Fibroblast of upper back skin (primary cell): ENCODE measurements around the gene KCMF1.

Source experiments
- DNase-seq: peaks from one replicate; pipeline ENCODE4 v3.0.0-alpha.2; 2013

The KCMF1 gene

DNA sequence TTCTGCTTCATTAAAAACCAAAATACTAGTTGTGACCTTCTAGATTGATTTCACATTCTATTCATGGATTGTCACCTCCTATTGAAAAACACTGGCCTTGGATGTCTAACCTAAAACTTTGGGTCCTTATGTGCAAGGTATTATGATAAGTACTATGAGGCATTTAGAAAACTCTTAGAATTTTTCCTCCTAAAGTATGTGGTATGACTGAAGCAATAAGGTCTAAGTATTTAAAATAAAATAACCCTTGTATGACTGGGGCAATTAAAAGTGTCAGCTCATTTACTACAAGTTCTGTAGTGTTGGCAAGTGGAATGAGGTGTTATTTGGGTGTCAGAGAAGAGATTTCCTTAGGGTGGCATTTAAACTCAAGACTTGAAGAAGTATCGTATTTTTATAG, 15.1 kb downstream of the KCMF1 start:
- DNase-seq = no peak

DNA sequence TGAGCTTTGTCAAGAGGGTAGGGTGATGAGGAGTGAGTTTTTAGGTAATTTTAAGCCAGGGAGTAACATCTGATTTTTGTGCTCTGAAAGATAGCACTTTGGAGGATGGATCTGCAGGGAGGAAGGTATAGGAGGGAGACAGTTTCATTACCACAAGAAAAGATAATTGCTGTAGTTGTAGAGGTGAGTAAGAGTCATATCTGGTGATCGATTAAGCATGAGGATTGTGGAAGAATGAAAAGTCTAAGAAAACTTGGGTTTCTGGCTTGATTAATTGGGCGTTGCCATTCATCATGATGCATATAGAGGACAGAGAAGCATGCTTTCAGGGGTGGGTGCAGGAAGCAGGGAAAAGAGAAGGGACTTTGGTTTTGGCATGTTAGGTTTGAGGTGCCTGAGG, 18.5 kb downstream of the KCMF1 start:
- DNase-seq = no peak

DNA sequence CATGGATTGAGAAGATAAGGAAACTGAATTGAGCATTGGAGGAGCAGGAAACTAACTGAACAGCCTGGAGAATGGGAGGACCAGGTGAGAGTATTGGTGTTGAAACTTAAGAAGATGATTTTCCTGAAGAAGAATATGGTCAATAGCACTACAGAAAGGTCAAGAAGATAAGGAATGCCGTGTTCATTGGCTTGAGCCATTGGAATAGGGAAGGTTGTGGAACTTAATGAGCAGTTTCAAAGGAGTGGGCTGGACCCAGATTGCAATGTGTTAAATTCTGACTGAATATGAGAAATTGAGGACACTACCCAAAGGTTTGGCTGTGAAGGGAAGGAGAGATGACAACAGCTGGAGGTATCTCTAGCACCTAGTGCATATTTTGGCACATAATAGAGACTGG, 19.0 kb downstream of the KCMF1 start:
- no peak for DNase-seq

DNA sequence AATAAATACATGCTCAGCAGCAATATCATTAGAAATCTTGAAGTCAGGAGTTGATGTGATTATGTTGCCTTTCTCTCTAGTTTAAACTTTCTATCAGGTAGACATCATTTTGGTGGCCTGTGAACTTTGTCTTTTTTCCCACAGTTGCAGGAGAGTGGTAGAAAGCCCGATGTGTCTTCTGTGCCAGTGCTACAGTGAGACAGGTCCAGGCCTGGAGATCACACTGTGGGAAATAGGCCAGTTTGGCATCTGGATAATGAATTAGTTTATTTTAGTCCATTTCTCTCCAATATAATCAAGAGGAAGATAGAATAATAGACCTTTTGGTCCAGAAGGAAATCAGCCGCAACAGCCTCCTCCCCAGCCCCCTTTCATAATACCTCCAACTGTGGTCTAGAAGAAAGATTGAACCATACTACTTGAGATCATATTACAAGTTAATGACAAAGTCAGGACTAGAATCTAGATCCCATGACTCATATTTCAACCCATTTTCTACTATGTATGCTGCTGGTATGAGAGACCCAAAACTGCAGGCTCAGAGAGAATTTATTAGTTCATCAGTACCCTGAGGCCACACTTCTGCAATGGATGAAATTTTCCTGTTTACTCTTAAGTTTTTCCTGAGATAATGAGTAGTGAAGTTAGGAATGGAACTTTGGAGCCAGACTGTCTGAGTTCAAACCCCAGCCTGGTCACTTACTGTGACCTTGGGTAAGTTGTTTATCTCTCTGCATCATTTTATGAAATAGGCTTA, 20.6 kb downstream of the KCMF1 start:
- peak; percentile 62 for DNase-seq

DNA sequence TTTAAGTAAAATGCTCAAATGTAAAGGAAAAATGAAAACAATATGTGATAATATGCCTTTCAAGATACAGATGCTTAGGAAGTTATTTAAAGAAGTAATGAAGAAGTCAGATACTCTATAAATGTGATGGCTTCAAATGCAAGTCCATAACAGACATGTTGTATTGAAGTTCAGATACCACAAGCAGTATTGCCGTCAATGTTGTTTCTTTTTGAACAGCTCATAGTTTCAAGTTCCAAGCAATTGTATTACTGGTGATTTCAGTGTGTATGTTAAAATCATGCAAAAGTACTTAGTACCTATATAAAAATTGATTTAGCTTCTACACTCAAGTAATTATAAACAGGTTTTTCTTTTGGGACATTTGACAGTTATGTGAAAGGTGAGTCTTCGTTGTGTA, 24.9 kb downstream of the KCMF1 start:
- no peak for DNase-seq

DNA sequence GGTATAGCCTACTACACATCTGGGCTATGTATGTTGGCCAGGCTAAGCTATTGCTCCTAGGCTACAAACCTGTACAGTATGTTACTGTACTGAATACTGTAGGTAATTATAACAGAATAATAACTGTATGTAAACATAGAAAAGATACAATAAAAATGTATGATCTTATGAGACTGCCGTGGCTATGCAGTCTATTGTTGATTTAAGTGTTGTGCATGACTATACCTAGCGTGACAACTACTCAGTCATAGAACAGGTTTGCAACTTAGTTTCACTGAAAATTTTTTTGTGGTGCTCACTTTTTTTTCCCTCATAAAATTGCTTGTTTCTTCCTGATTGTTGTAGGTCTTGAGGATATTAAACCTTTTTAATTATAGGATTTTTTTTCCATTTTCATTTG, 25.9 kb downstream of the KCMF1 start:
- DNase-seq = no peak

DNA sequence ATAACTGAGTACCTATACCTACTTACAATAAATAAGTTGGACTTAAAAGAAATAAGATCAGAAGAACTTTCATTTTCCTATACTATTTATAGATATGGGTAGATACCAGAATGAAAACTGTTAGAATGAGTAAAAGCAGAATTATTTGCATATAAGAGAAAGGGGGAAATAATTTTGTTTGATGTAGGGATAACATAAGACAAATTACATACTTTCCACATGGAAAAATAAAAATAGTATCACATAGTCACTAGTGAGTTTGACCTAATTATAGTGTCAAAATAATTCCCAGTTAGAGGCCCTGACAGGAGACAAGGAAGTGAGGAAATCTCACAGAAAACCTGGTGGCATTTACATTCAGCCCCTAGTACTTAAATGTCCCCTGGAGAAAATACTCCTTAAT, 28.6 kb downstream of the KCMF1 start:
- no peak for DNase-seq

DNA sequence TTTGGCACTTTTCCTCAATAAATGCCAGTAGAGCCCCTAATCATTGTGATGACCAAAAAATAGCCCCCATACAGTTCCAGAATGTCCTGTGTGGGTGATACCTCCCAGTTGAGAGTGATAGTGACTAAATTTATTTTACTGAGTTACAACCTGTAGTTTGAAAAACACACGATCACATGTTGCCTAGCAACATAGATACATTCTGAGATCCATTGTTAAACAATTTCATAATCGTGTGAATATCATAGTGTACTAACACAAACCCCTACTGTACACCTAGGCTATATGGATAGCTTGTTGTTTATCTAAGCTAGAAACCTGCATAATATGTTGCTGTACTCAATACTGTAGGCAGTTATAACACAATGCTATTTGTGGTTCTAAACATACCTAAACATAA, 30.6 kb downstream of the KCMF1 start:
- no peak for DNase-seq

DNA sequence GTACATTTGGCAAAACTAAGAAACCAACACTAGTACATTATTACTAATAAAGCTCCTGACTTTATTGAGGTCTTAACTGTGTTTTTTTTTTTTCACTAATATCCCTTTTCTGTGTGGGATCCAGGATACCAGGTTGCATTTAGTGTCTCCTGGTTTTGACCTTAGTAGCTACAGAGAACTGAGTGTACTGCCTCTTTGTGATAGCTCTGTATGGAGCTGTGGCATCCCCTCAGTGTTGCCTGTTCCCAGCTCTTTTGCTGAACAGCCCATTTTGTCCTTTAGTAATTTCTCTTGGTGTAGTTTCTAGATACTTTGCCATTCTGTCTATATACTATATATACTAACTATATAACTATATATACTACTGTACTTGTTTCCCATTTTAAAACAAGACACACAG, 31.6 kb downstream of the KCMF1 start:
- no peak for DNase-seq

DNA sequence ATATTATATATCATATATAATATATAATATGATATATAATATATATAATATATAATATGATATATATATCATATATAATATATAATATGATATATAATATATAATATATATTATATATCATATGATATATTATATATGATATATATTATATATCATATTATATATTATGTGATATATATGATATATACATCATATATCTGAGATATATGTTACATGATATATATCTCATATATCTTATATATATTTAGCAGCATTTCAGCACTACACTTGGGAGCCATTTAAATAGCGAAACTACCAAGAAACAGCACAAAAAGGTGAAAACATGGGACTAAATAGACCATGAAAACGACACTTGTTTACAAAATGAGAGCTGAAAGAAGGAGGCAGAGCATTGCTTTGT, 37.3 kb downstream of the KCMF1 start:
- DNase-seq = no peak

DNA sequence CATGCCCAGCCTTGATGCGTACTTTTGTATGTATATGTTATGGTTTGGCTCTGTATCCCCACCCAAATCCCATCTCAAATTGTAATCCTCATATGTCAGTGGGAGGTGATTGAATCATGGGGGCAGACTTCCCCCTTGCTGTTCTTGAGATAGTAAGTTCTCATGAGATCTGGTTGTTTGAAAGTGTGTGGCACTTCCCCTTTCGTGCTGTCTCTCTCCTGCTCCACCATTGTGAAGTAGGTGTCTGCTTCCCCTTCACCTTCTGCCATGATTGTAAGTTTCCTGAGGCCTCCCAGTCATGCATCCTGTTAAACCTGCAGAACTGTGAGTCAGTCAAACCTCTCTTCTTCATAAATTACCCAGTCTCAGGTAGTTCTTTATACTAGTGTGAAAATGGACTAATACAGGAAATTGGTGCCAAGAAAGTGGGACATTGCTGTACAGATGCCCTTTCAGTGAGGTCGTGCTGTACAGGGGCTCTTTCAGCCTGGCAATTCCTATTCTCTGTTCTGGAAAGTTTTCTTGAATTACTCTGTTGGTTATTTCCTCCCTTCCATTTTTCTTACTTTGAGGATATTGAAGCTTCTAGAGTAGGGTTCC, 38.2 kb downstream of the KCMF1 start:
- DNase-seq = no peak

DNA sequence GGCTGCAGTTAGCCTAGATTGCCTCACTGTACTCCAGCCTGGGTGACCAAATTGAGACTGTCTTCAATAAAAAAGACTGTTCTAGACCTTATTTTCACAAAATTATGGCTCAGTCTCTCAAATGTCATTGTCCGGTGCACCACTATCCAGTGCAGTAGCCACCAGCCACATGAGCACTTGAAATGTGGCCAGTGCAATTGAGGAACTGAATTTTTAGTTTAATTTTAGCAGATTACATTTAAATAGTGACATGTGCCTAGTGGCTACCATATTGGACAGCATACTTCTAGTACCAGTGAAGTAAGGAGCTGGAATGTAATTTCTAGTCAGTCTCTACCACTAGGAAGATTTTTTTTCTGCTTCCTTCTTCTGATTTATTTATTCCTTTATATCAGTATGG, 39.4 kb downstream of the KCMF1 start:
- DNase-seq = no peak

DNA sequence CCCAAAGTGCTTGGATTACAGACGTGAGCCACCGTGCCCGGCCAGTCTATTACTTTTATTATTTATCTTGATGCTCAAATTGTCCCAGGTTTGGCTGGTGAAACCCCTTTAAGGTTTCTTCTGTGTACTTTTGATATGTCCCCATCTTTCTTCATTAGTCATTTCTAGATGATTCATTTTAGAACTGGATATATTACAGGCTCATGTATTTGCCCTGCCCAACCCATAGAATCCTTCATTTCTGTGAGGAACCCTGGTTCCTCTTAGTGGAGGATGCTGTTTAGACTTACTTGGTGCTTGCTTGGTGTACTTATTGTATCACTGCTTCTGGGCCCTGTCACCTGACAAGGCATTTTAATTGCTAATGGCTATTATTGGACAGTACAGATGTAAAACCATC, 40.1 kb downstream of the KCMF1 start:
- no peak for DNase-seq

DNA sequence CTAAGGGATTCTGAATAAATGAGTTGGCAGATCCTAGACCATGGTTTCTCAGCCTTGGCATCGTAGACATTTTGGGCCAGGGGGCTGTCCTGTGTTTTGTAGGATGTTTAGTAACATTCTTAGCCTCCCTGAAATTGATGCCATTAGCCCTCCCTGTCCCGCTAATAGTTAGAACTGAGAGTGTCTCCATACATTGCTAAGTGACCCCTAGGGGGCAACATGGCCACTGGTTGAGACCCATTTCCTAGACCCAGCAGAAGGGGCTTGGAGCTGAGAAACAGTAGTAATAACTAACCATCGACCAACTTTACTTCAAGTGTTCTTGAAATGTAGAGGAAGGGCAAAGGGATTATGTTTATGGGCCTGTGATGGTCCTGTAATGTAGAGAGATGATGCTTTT, 40.8 kb downstream of the KCMF1 start:
- DNase-seq = no peak

DNA sequence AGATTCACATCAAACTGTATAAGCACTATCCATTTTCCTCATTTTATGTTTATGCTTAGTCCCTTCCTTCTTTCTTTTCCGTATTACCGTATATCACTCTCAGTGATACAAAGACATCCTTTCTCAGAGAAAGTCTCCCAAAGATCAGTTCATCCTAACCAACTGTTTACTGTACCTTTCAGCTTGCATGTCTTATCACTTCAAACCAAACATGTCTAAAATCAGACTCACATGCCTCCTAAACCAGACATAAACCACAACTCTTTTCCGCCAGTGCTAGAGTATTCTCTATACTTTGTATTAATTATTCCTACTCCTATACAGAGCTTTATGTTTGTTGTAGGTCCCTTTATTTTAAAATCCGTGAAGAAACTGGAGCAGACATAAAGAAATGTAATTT, 41.5 kb downstream of the KCMF1 start:
- DNase-seq = no peak

DNA sequence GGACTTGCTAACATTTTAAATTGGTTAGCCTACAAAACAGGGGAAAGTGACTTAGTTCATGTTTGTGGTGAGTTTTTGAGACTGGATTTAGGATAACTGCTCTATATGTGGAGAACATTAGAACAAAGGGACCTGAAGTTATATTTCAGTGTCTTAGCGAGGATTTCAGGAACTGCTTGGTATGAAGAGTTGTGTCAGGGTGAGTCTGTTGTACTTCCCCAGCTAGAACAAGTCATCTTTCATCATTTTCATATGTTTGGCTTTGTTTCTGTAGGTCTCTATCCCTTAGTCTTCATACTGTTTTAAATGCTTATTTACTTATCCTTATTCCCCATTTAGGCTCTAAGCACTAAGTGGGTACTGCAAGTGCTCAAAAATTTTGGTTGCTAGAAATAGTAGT, 41.9 kb downstream of the KCMF1 start:
- DNase-seq = no peak

DNA sequence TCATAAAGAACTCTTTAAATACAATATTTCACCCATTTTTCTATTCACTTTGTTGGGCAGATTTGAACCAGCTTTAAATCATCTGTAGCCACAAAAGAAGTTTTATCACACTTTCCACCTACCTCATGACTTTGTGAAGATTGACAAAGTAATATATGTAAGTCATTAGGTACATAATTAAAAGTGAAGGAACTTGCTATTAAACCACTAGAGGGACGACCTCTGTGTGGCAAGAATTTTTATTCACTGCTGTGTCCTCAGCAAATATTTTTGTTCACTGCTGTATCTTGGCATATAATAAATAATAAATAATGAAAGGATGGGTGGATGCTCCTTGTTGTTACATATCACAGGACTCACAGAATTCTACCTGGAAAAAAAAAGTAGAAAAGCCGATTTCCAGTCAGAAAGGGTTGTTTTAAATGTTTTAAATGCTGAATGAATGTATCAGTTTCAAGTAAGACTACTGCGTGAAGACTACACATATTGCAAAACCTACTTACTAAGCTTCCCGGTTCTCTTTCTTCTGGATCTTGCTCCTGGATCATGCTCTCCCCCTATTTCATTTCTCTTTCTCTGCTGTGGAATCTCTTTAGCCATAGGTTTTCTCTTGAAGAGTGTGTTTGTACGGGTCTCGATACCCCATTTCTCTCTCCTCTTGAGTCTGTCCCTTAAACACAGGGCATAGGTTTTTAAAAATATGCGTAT, 44.8 kb downstream of the KCMF1 start:
- no peak for DNase-seq

DNA sequence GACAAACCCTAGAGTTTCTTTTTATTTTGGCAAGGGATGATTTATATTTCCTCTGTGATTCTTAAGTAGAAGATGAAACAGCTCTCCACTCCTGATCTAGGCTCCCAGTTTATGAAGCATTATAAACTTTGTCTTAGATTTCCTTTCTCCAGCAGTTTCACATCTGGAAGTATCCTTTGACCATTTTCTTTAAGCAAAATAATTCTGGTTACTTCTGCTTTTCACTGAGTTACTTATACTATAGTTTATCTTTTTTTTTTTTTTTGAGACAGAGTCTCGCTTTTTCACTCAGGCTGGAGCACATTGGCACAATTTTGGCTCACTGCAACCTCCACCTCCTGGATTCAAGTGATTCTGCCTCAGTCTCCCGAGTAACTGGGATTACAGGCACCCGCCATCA, 45.5 kb downstream of the KCMF1 start:
- no peak for DNase-seq

DNA sequence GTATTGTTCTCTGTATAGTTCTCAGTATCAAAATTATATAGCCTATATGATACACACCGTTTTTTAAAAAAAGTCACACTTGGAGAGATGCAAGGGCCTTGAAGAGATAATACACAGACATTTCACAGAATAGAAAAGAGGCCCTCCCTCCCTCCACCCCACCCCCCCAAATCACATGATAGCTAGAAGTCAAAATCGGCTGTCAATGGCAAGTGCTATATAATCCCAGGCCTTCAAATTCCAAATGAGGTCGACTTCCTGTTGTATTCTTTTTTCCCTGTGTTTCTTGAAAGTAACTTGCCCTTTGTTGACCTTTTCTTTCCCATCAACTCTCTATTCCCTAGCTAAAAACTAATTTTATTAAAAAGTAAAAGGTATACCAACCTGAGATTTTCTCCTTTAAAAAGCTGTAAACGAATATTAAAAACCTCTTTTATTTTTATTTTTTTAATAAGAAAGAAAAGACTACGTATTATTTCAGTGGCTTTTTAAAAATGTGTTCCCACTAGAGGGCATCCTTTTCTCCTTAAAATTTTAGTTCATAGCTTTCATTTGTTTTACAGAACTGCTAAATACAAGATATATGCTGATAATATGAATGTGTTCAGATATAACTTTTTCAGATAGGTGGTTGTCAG, 46.6 kb downstream of the KCMF1 start:
- peak; percentile 18 for DNase-seq

DNA sequence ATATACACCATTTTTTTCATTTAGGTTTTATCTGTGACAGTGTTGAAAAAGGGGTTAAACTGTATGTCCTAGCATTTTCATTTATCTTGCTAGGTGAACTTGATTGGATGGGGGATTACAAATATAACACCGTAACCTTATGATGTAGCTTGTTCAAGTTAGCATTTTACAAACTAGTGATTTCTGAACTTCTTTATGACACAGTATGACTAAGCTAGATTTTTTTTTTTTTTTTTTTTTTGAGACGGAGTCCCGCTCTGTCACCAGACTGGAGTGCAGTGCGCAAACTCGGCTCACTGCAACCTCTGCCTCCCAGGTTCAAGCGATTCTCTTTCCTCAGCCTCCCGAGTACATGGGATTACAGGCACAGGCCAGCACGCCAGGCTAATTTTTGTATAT, 47.1 kb downstream of the KCMF1 start:
- no peak for DNase-seq

DNA sequence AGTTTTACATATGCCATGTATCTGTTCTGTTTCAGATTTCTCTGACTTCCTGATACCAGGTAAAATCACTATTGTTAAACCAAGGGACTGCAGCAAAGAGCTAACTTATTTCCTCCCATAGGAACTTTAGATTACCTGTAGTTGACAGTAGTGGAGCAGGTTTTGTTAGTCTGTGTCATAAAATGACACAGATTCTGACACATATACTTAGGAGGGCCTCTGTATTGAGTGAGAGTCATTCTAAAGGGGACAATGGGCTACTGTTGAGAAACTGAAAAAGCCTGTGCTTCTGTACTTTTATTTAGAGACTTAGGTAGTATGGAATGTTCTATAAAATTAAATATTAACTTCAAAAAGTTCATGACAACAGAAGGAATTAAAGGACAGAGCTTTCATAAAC, 48.2 kb downstream of the KCMF1 start:
- no peak for DNase-seq

DNA sequence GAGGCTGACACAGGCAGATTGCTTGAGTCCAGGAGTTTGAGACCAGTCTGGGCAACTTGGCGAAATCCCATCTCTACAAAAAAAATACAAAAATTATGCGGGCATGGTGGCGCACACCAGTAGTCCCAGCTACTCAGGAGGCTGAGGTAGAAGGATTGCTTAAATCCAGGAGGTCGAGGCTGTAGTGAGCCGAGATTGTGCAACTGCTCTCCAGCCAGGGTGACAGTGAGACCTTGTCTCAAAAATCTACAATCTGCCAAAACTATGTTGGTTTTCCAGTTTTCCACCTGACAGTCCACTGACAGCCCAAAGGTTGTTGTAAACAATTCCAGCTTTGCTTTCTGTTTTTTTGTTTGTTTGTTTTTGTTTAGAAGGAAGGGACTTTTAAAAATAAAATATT, 51.3 kb downstream of the KCMF1 start:
- DNase-seq = no peak

DNA sequence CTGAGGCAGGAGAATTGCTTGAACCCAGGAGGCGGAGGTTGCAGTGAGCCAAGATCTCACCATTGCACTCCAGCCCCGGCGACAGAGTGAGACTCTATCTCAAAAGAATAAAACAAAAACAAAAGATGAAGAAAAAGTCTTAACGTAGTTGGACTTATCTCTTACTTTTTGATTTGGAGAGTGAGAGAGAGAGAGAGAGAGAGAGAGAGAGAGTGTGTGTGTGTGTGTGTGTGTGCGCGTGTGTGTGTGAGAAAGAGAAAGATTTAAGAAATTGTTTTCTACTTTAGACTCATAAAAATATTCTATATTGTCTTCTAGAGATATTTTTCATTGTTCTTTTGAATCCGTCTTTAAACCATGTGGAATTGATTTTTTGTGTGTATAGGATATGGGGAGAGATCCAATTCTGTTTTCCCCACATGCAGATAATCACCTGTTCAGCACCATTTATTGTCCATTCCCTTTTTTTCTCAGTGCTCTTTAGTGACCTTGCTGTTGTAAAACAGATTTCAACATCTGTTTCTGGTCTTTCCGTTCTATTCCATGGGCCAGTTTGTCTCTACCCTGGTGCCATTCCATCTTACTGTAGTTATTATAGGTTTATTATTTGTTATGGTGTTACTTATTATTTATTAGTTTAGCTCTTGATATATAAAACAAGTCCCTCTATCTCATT, 53.5 kb downstream of the KCMF1 start:
- DNase-seq = no peak
